GM19452 (cell line): ENCODE data around the gene IL18R1.
"Not testable (repeated sequence)": the region's sequence is repeated elsewhere in the genome, so short reads cannot be mapped to it uniquely, and the experiment has no call there.

Experiments used
- ATAC-seq: cut with Tn5 transposase; IDR thresholded peaks from one replicate; pipeline ENCODE4 v1.9.1; 2021; ENCODE audit not compliant: unreplicated experiment

The IL18R1 gene

DNA sequence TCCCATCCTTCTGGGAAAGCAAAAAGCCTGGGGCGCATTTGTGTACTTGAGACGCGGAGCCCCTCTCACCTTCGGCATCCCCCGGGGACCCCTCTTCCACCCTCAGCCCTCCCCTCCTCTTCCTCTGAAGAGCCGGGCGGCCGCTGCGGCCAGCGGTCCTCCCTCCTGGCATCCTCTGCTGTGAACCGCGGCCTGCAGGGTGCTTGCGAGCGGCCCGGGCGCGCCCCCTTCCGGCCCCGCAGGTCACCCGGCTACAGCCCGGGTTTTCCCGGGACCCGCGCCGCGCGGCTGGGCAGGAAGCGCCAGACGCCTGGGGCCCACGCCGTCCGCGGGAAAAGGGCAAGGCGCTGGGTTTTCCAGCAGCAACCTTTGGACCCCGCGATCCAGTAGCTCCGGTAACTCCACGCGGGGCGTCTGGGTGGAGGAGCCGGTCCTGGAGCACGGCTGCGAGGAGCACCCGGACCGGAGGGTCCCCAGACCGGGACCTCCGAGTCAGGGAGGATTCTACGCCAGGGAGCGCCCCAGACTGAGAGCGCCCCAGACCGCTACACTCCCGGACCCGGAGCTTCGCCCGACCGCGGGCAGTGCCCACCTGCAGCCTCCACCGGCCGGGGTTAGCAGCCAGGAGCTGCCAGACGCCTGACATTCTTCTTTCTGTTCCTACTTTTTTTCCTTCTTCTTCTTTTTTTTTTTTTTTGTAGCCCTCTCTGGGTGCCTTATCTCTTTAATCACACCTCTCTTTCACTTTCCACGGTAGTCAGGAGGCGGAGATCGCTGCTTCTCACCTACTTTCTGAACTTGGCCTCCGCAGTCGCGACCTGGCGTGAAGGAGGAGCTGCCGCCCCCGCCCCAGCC, at the start of gene IL18R1:
Gene IL18R1, plus strand, starts transcription at position 271 of the 855 bp plus-strand sequence. CDS start 6,865 bp downstream, outside the sequence.
- peak; percentile 92 for ATAC-seq

- no peak for ATAC-seq
Observed at GRCh38 chr2:102306125-102306524, 49.5 kb upstream of the IL18R1 start.

DNA sequence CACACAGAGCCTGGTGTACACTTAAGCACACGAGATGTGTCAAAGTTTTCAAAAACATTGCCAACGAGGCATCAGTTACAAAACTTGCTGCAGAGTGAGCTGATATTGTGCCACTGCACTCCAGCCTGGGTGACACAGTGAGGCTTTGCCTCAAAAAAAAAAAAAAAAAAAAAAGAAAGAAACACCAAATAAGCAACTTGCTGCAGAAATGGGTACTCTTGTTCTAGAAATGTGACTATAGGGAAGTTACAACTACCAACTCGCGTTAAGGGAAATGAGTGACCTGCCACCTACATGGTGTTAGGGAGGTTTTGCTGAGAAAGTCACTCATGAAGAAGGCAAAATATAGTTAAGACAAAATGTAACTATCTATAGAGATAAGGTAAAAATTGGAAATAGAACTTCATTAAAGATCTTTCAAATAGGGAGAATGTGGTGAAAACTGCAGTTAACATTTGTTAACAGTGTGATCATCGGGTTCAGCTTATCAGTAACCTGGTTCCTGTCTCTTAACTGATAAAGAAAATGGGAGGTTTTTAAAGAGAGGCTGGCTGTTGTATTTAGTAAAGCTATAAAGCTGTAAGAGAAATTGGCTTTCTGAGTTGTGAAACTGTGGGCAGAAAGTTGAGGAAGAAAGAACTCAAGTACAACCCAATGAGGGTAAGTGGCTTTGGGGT, 44.5 kb upstream of the IL18R1 start, which contains the start of gene IL1RL1:
Gene IL1RL1, plus strand, starts transcription at position 600 of the 677 bp plus-strand sequence. CDS start 26,702 bp downstream, outside the sequence.
- no peak for ATAC-seq

GRCh38 chr2:102313025-102313424, 42.6 kb upstream of the IL18R1 start:
- no peak for ATAC-seq

DNA sequence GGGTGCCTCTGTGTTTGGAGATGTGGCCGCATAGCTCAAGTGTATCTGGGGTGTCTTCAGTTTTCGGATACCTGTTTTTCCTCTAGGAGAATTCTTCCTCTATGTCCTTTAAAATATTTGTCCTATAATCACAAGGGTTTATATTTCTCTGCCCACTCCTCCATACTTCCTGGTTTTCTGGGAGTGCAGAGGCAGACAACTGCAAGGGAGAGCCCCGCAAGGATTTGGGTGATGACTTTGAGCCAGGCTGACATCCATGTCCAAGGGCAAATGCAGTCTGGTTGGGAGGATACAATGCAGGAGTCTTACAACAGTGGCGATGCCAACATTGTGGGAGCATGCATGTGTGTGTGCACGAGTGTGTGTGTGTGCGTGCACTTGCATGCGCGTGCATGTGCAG, 42.1 kb upstream of the IL18R1 start:
- ATAC-seq: no peak

DNA sequence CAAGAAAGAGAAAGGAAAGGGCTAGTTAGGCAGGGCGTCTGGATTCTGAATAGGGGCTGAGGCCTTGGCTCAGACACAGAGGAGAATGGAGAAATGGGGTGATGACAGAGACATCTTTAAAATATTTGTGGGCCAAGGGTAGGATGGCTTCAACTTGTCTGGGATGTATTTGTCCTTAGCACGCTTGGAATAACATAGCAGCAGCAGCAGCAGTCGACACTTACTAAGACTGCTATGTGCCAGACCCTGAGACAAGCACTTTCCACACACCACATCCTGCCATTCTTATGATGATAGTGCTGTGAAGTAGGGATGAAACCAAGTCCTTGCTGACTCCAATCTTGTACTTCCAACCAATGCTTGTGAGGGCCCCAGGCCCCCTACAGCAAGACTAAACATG, 41.6 kb upstream of the IL18R1 start:
- no peak for ATAC-seq

GRCh38 chr2:102315921-102316320, 39.7 kb upstream of the IL18R1 start:
- ATAC-seq: no peak

GRCh38 chr2:102317715-102318114, 37.9 kb upstream of the IL18R1 start:
- ATAC-seq: no peak

- no peak for ATAC-seq
Observed at GRCh38 chr2:102318437-102318836, 37.2 kb upstream of the IL18R1 start.

GRCh38 chr2:102321941-102322719, 33.5 kb upstream of the IL18R1 start:
- no peak for ATAC-seq

GRCh38 chr2:102324914-102325313, 30.7 kb upstream of the IL18R1 start:
- ATAC-seq: not testable (repeated sequence)

DNA sequence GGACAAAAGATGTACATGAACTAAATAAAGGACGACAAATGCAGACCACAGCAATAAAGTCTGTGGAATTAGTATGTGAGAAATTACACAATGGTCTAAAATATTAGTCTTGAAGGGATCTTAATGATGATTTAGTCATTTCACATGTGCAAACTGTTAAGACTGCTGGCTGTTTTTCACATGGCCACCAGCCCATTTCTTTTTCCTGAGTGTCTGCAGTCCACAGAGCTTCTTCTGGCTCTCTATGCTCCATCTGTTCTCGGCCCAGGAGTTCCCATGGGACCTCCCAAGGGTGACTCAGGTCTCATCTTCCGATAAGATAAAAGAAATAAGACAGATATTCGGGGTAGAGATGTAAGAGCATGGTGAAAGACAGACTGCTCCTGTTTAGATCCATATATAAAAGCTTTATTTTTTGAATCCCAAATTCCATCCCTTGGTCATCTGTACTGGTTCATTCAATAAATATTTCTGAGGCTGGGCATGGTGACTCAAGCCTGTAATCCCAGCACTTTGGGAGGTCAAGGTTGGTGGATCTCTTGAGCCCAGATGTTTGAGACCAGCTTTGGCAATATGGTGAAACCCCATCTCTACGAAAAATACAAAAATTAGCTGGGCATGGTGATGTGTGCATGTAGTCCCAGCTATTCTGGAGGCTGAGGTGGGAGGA, 24.1 kb upstream of the IL18R1 start:
- ATAC-seq: no peak

DNA sequence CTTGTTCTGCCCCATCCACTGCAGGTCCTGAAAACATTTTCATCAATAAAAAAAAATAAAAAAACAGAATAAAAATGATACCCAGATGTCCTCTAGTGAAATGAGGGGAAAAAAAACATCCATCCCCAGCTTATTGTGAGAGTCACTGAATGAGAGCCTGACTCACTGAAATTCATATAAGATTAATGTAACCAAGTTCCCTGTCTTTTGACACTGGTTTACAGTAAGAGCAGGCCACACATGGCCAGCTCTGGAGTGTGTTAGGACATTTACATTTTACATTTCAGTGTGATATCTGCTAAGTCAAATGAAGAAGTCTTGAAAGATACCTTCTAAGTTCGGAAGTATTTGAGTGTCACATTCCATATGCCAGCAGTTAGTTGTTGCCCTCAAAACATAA, 21.1 kb upstream of the IL18R1 start:
- ATAC-seq: no peak

- no peak for ATAC-seq
Observed at GRCh38 chr2:102335871-102336366, 19.7 kb upstream of the IL18R1 start.

GRCh38 chr2:102336502-102336945, 19.1 kb upstream of the IL18R1 start:
- no peak for ATAC-seq

GRCh38 chr2:102337012-102337411, 18.6 kb upstream of the IL18R1 start:
- ATAC-seq: no peak

DNA sequence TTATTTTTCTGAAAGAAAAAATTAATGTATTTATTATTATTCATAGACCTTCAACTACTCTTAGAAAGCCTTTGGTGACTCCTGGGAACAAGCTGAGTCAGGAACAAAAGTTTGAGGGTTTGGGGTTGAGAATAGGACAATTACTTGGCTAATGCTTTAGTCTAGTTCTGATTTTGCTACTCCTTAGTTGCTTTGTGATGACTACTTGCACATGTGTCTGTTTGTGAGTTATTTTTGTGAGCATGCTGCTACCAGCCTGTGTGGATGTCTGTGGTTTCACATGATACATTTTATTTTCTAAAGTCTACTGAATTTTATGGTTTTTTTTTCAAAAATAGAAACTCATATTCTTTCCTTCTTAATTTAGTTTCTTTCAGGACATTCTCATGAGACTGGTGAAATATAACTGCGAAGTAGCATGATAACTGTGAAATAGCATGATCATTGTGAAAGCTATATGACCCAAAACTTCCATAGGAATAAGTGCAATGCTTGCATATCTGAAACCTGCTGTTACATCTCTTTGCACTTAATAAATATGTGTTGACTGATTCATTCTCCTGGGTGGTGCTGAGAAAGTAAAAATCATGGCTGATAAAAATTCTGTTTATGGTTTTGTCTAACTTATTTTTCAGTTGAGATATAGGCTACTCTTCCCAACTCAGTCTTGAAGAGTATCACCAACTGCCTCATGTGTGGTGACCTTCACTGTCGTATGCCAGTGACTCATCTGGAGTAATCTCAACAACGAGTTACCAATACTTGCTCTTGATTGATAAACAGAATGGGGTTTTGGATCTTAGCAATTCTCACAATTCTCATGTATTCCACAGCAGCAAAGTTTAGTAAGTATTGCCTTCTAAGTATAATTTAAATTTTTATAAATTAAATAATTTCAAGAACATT, 17.9 kb upstream of the IL18R1 start:
- ATAC-seq: no peak

- ATAC-seq: no peak
Observed at GRCh38 chr2:102340778-102341177, 14.8 kb upstream of the IL18R1 start.

DNA sequence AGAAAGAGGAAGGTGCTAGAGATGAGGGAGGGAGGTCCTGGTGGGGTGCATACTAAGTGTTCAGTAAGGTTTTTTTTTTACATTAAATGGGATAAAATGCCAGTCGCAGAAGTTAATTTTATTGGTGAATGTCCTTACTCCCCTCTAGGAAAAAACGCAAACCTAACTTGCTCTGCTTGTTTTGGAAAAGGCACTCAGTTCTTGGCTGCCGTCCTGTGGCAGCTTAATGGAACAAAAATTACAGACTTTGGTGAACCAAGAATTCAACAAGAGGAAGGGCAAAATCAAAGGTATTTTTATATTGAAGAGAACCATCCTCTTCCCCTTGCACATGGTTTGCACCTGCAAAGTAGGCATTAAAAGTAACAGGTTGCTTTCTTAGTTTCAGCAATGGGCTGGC, 12.7 kb upstream of the IL18R1 start:
- ATAC-seq: no peak

- ATAC-seq: no peak
Observed at GRCh38 chr2:102344397-102344796, 11.2 kb upstream of the IL18R1 start.
